ENCODE data around the gene THBS1. TPM values are rescaled to one million over a fixed set of nuclear protein-coding genes. Genes with fewer than 3 reads are reported as not detected.

The THBS1 gene
- total and polyA plus RNA-seq, 2 donors (not counting 1 experiment from before 2014, with no cell fraction given) = 0.63 to 4.3 TPM

GRCh38 chr15:39624806-39625205 lies 43.9 kb downstream of the THBS1 start:
- Histone ChIP-seq H3K4me1 (ENCODE audit: control insufficient read depth in 2 of 2, insufficient read depth in 2 of 2, low read length in 2 of 2) (peaks cover 0 to 5% of the 10 kb centered on the region in 2 donors), H3K9me3 (ENCODE audit: control extremely low read depth in 1 of 3, control insufficient read depth in 2 of 3, insufficient read depth in 1 of 3, low read length in 2 of 3) (no peaks in the 10 kb centered on the region), H3K27me3 (replicated peaks in 1 of 4; ENCODE audit: control extremely low read depth in 1 of 4, control insufficient read depth in 3 of 4, insufficient read depth in 4 of 4, low read length in 3 of 4) (no peaks in the 10 kb centered on the region), H3K36me3 (replicated peaks in 1 of 2; ENCODE audit: control extremely low read depth in 1 of 2, control insufficient read depth in 1 of 2, extremely low read depth in 1 of 2, insufficient read depth in 2 of 2, low read length in 1 of 2) (no peaks in the 10 kb centered on the region), H3K79me2 (ENCODE audit: control insufficient read depth, insufficient read depth, low read length) (no peaks in the 10 kb centered on the region), H3K4me3 (ENCODE audit: control extremely low read depth in 1 of 5, extremely low read depth in 1 of 5, insufficient read depth in 1 of 5, low read depth in 2 of 5, low read length in 4 of 5) (no peak overlapping the region), H3K4me2 (replicated peaks; ENCODE audit: low read depth, low read length, poor library complexity, severe bottlenecking) (no peak overlapping the region), H2AFZ (ENCODE audit: insufficient read depth, low read depth, low read length, poor library complexity, severe bottlenecking) (no peak overlapping the region), H3K27ac (ENCODE audit: low read length in 2 of 2) (no peak overlapping the region), H3K9ac (ENCODE audit: low read length) (no peak overlapping the region), H4K20me1 (ENCODE audit: control insufficient read depth, insufficient read depth, low read length, poor library complexity, severe bottlenecking) (no peaks in the 10 kb centered on the region)
- TF ChIP-seq CTCF (IDR thresholded peaks at IDR 0.05) (no peak), EZH2 (IDR thresholded peaks at IDR 0.05; ENCODE audit: borderline replicate concordance, insufficient read depth, low read depth, low read length, poor library complexity, severe bottlenecking) (no peak)
- H3K27me3 Mint-ChIP-seq = peaks cover 7% of the 10 kb centered on the region
- ChIA-PET CTCF (no interaction called here), POLR2A (no interaction called here)
- H3K9me3 Mint-ChIP-seq (ENCODE audit: insufficient read depth) = no peaks in the 10 kb centered on the region
- H3K4me1 Mint-ChIP-seq = peaks cover 8% of the 10 kb centered on the region
- no peak overlapping the region for H3K4me3 Mint-ChIP-seq
- intact Hi-C loops (cut with micrococcal nuclease) = no loop called here
- H3K27ac Mint-ChIP-seq = peak overlapping the region; percentile 21
- WGBS (ENCODE audit: insufficient coverage) = 66% methylated on average over 4 of the region's 6 CpGs
- peak; percentile 17 for ATAC-seq (ENCODE audit: low read depth)
- DNase-seq = no peak

- no peaks in the 10 kb centered on the region for H3K27me3 ChIP-seq (replicated peaks in 1 of 4; ENCODE audit: control extremely low read depth in 1 of 4, control insufficient read depth in 3 of 4, insufficient read depth in 4 of 4, low read length in 3 of 4)
- H3K9ac ChIP-seq (ENCODE audit: low read length) = no peak overlapping the region
- no peaks in the 10 kb centered on the region for H3K36me3 ChIP-seq (replicated peaks in 1 of 2; ENCODE audit: control extremely low read depth in 1 of 2, control insufficient read depth in 1 of 2, extremely low read depth in 1 of 2, insufficient read depth in 2 of 2, low read length in 1 of 2)
- ChIA-PET CTCF (no interaction called here), POLR2A (no interaction called here)
- DNase-seq (no peak), ATAC-seq (ENCODE audit: low read depth) (no peak)
- no peaks in the 10 kb centered on the region for H3K79me2 ChIP-seq (ENCODE audit: control insufficient read depth, insufficient read depth, low read length)
- H3K4me1 ChIP-seq (ENCODE audit: control insufficient read depth in 2 of 2, insufficient read depth in 2 of 2, low read length in 2 of 2) = peaks cover 0 to 5% of the 10 kb centered on the region in 2 donors
- Mint-ChIP-seq H3K9me3 (ENCODE audit: insufficient read depth) (no peaks in the 10 kb centered on the region), H3K4me1 (peaks cover 8% of the 10 kb centered on the region), H3K27me3 (peaks cover 5% of the 10 kb centered on the region), H3K27ac (no peak overlapping the region), H3K4me3 (no peak overlapping the region)
- intact Hi-C loops (cut with micrococcal nuclease) = no loop called here
- no peaks in the 10 kb centered on the region for H4K20me1 ChIP-seq (ENCODE audit: control insufficient read depth, insufficient read depth, low read length, poor library complexity, severe bottlenecking)
- no peak for TF ChIP-seq CTCF (IDR thresholded peaks at IDR 0.05)
- no peak for TF ChIP-seq EZH2 (IDR thresholded peaks at IDR 0.05; ENCODE audit: borderline replicate concordance, insufficient read depth, low read depth, low read length, poor library complexity, severe bottlenecking)
- no peak overlapping the region for H3K27ac ChIP-seq (ENCODE audit: low read length in 2 of 2)
- no peak overlapping the region for H3K4me3 ChIP-seq (ENCODE audit: control extremely low read depth in 1 of 5, extremely low read depth in 1 of 5, insufficient read depth in 1 of 5, low read depth in 2 of 5, low read length in 4 of 5)
- no peak overlapping the region for H2AFZ ChIP-seq (ENCODE audit: insufficient read depth, low read depth, low read length, poor library complexity, severe bottlenecking)
- WGBS (ENCODE audit: insufficient coverage) = 83% methylated on average over 3 of the region's 4 CpGs
- H3K4me2 ChIP-seq (replicated peaks; ENCODE audit: low read depth, low read length, poor library complexity, severe bottlenecking) = no peak overlapping the region
- no peaks in the 10 kb centered on the region for H3K9me3 ChIP-seq (ENCODE audit: control extremely low read depth in 1 of 3, control insufficient read depth in 2 of 3, insufficient read depth in 1 of 3, low read length in 2 of 3)
Measured at GRCh38 chr15:39625451-39625850, 44.6 kb downstream of the THBS1 start.
